Mesenchymal stem cell (in vitro differentiated cells and primary cell): Measurements from ENCODE around the gene CEBPE.
A peak's percentile ranks its signal among the peaks of the same experiment; 100 is the strongest.

Source experiments
- DNase-seq: peaks from one replicate; pipeline ENCODE4 v3.0.0-alpha.2; 2013
- H2AFZ ChIP-seq: one replicate; pipeline ENCODE4 v1.6.1; 2013; ENCODE audit warnings: low read depth, mild to moderate bottlenecking, control low read depth, inconsistent platforms, low read length, moderate library complexity
- H2AK5ac ChIP-seq: 2 replicates; pipeline ENCODE4 v1.6.1; 2013; ENCODE audit warnings: low read length, moderate library complexity, mild to moderate bottlenecking, inconsistent platforms; ENCODE audit not compliant: severe bottlenecking
- H2BK120ac ChIP-seq: one replicate; pipeline ENCODE4 v1.6.1; 2013; ENCODE audit warnings: low read depth, mild to moderate bottlenecking, inconsistent platforms, low read length, moderate library complexity
- H2BK12ac ChIP-seq, 2 experiments: one replicate each; pipeline ENCODE4 v1.6.1; 2013; ENCODE audit warnings: inconsistent platforms in 2 of 2, low read length in 2 of 2, mild to moderate bottlenecking in 2 of 2, moderate library complexity in 2 of 2, control low read depth in 1 of 2
- H2BK15ac ChIP-seq: one replicate; pipeline ENCODE4 v1.6.1; 2013; ENCODE audit warnings: mild to moderate bottlenecking, low read depth, inconsistent platforms; ENCODE audit not compliant: poor library complexity, severe bottlenecking
- H2BK5ac ChIP-seq: 2 replicates; pipeline ENCODE4 v1.6.1; 2013; ENCODE audit warnings: low read depth, mild to moderate bottlenecking, low read length, control low read depth, inconsistent platforms; ENCODE audit not compliant: poor library complexity, severe bottlenecking
- H3K14ac ChIP-seq, 2 experiments: one replicate each; pipeline ENCODE4 v1.6.1; 2013; ENCODE audit warnings: inconsistent platforms in 2 of 2, low read length in 2 of 2, control low read depth in 1 of 2, mild to moderate bottlenecking in 1 of 2, moderate library complexity in 1 of 2
- H3K18ac ChIP-seq, 2 experiments: one replicate each; pipeline ENCODE4 v1.6.1; 2013; ENCODE audit warnings: inconsistent platforms in 2 of 2, low read length in 2 of 2, control low read depth in 1 of 2, low read depth in 1 of 2, mild to moderate bottlenecking in 1 of 2
- H3K23ac ChIP-seq, 2 experiments: one replicate each; pipeline ENCODE4 v1.6.1; 2013; ENCODE audit warnings: inconsistent platforms in 2 of 2, low read length in 2 of 2, mild to moderate bottlenecking in 2 of 2, moderate library complexity in 2 of 2, control low read depth in 1 of 2
- H3K27ac ChIP-seq: 2 replicates; pipeline ENCODE4 v1.5.1; 2013; ENCODE audit warnings: mild to moderate bottlenecking, moderate library complexity, low read length, control low read depth, inconsistent platforms; ENCODE audit not compliant: poor library complexity, severe bottlenecking
- H3K27me3 ChIP-seq, 2 experiments: 2 replicates each; pipeline versions ENCODE4 v1.6.1 to v1.7.0; 2013; ENCODE audit warnings: low read length in 2 of 2, mild to moderate bottlenecking in 2 of 2, moderate library complexity in 2 of 2, control low read depth in 1 of 2, inconsistent platforms in 1 of 2; ENCODE audit not compliant: control insufficient read depth in 1 of 2, insufficient read depth in 1 of 2
- H3K36me3 ChIP-seq, 2 experiments: 2 replicates each; pipeline versions ENCODE4 v1.6.1 to v1.7.0; 2013; ENCODE audit warnings: low read length in 2 of 2, control low read depth in 1 of 2, inconsistent platforms in 1 of 2, low read depth in 1 of 2, mild to moderate bottlenecking in 1 of 2; ENCODE audit not compliant: insufficient read depth in 2 of 2, control insufficient read depth in 1 of 2
- H3K4ac ChIP-seq, 2 experiments: one replicate each; pipeline ENCODE4 v1.6.1; 2013; ENCODE audit warnings: inconsistent platforms in 2 of 2, low read length in 2 of 2, mild to moderate bottlenecking in 2 of 2, moderate library complexity in 2 of 2, control low read depth in 1 of 2, low read depth in 1 of 2
- H3K4me1 ChIP-seq: 2 replicates; pipeline ENCODE4 v1.6.1; 2013; ENCODE audit warnings: low read depth, low read length, control low read depth; ENCODE audit not compliant: control insufficient read depth, insufficient read depth
- H3K4me2 ChIP-seq: 2 replicates; pipeline ENCODE4 v1.6.1; 2013; ENCODE audit warnings: low read length, mild to moderate bottlenecking, inconsistent platforms; ENCODE audit not compliant: poor library complexity, severe bottlenecking
- H3K4me3 ChIP-seq, 2 experiments: 2 replicates each; pipeline versions ENCODE4 v1.5.1 to v1.7.0; 2013; ENCODE audit warnings: low read length in 2 of 2, mild to moderate bottlenecking in 2 of 2, control low read depth in 1 of 2, low read depth in 1 of 2; ENCODE audit not compliant: insufficient read depth in 1 of 2
- H3K79me1 ChIP-seq: replicated peaks from 2 replicates; pipeline ENCODE4 v1.6.1; 2013; ENCODE audit warnings: mild to moderate bottlenecking, control low read depth, low read length, inconsistent platforms; ENCODE audit not compliant: poor library complexity, severe bottlenecking
- H3K9ac ChIP-seq: 2 replicates; pipeline ENCODE4 v1.7.0; 2013; ENCODE audit warnings: mild to moderate bottlenecking, low read length, moderate library complexity
- H3K9me3 ChIP-seq: 2 replicates; pipeline ENCODE4 v1.7.0; 2013; ENCODE audit warnings: mild to moderate bottlenecking, low read length; ENCODE audit not compliant: control insufficient read depth
- H4K8ac ChIP-seq: one replicate; pipeline ENCODE4 v1.6.1; 2013; ENCODE audit warnings: inconsistent platforms, mild to moderate bottlenecking, low read length, moderate library complexity
- H4K91ac ChIP-seq: one replicate; pipeline ENCODE4 v1.6.1; 2013; ENCODE audit warnings: mild to moderate bottlenecking, low read length, inconsistent platforms
- WGBS: methylation state at CpG from one replicate; pipeline ENCODE4 v1.1.7; 2013; ENCODE audit warnings: mixed read lengths; 5-methylcytosine and 5-hydroxymethylcytosine counted together

Gene CEBPE

DNA sequence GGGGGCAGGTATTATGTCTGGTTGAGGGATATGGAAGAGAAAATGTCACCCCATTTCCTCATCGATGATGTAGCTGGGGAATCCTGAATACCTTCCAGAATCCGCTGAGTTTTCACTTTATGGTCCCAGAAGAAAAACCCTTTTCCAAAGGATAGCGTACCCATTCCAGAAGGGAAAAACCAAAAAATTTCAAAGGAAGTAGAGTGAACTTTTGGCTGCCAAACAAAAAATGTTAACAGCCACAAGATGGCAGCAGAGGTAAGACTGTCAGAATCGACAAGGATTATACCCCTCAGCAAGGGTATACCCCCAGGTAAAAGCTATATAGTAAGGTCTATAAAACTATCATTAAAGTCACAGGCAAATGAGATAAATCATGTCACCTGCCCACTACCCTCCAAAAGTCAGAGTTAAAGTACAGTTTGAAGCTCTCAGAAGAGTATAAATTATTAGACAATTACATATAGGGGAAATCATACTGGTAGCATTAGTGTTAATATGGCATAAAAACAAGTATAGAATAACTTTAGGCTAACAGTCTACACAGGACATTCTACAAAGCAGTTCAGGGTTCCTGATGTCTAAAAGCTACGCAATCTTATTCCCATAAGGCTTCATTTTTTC lies 42.2 kb downstream of the CEBPE start:
- 94% methylated on average over 4 of the region's 5 CpGs for WGBS
- H3K14ac ChIP-seq, result no peak overlapping the region

DNA sequence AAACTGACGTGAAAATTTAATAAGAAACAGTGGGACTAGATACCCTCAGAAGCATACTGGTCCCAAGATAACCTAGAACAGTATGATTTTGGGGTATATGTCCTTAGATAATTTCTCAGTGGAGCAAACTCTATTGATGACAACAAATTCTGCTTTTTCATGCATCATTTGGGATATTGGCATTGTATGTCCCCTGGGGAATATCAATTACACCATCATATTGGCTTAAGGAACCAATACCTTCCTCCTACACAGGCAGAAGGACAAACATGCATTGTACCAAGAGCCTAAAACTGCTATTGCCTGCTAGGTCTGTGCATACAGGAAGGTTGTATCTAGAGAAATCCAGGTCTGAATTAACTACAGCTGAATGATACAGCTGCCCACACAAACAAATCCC lies 44.1 kb downstream of the CEBPE start:
- Histone ChIP-seq H2BK12ac (no peak overlapping the region), H4K91ac (no peak overlapping the region), H3K9ac (peak overlapping the region; percentile 50), H3K4ac (no peak overlapping the region), H4K8ac (no peak overlapping the region), H3K27me3 (no peaks in the 10 kb centered on the region), H3K27ac (no peak overlapping the region), H3K4me1 (peaks cover 11% of the 10 kb centered on the region), H2BK15ac (no peak overlapping the region), H3K18ac (no peak overlapping the region), H2AK5ac (no peak overlapping the region), H3K79me1 (peaks cover 12% of the 10 kb centered on the region), H3K14ac (no peak overlapping the region), H2AFZ (no peak overlapping the region), H3K36me3 (peaks cover 21 to 78% of the 10 kb centered on the region in 2 experiments), H3K4me2 (no peak overlapping the region), H2BK5ac (no peak overlapping the region), H2BK120ac (no peak overlapping the region), H3K9me3 (no peaks in the 10 kb centered on the region), H3K4me3 (no peak overlapping the region), H3K23ac (no peak overlapping the region)
- 100% methylated on average over 1 of the region's 1 CpG for WGBS
- DNase-seq, result no peak

More for the DNA sequence above, 42.2 kb downstream of the CEBPE start:
- Histone ChIP-seq H3K9ac (peak overlapping the region; percentile 87), H4K8ac (no peak overlapping the region), H3K79me1 (peaks cover 12% of the 10 kb centered on the region), H3K27ac (no peak overlapping the region), H3K36me3 (peaks cover 26 to 94% of the 10 kb centered on the region in 2 experiments), H3K4me3 (no peak overlapping the region), H3K4me2 (no peak overlapping the region), H2AFZ (no peak overlapping the region), H2AK5ac (no peak overlapping the region), H3K23ac (no peak overlapping the region), H4K91ac (no peak overlapping the region), H3K4me1 (peaks cover 10% of the 10 kb centered on the region), H3K4ac (no peak overlapping the region), H3K18ac (no peak overlapping the region), H2BK15ac (no peak overlapping the region), H2BK120ac (peak overlapping the region; percentile 64), H2BK5ac (no peak overlapping the region), H3K9me3 (no peaks in the 10 kb centered on the region), H2BK12ac (no peak overlapping the region), H3K27me3 (no peaks in the 10 kb centered on the region)
- peak; percentile 58 for DNase-seq

DNA sequence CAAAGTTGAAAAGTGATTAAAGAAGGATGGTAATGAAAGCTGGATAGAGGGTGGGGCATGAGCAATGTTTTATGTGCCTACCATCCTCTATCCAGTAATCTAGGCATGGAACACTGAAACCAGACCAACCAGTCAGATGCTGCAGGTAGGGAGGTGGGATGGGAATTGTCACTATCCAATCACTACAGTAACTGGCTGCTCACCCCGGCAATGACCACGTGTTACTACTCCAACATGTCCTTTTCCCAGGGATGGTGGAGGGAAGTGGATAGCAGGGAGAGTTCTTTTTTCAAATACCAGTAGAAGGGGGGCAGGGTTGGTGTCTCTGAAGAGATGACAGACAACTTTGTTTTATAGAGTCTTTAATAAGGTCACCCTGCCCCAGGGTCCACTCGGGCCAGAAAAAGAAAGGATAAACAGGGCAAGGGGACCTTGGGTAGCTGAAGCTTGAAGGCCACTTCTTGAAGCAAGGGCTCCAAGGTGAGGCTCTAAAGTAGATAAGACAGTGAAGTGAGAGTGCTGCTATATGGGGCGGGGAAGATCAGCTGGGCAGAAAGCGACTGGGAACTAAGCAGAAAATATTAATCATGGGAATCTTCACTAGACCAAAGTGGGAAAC lies 47.0 kb downstream of the CEBPE start:
- peak overlapping the region; percentile 99 for H3K9ac ChIP-seq
- H3K79me1 ChIP-seq, result peaks cover 12% of the 10 kb centered on the region
- peak overlapping the region in 1 of 2 experiments; percentile 54 for H3K4ac ChIP-seq
- no peak overlapping the region for H3K23ac ChIP-seq
- no peak for DNase-seq
- H2AK5ac ChIP-seq, result peak overlapping the region; percentile 79
- H2BK12ac ChIP-seq, result peak overlapping the region in 1 of 2 experiments; percentile 70
- no peak overlapping the region for H3K4me2 ChIP-seq
- H4K8ac ChIP-seq, result no peak overlapping the region
- peak overlapping the region in 1 of 2 experiments; percentile 96 for H3K18ac ChIP-seq
- no peak overlapping the region for H3K14ac ChIP-seq
- H2AFZ ChIP-seq, result no peak overlapping the region
- H3K36me3 ChIP-seq, result peaks cover 35 to 79% of the 10 kb centered on the region in 2 experiments
- H3K9me3 ChIP-seq, result no peaks in the 10 kb centered on the region
- no peak overlapping the region for H4K91ac ChIP-seq
- peak overlapping the region; percentile 8 for H2BK15ac ChIP-seq
- H2BK5ac ChIP-seq, result no peak overlapping the region
- H2BK120ac ChIP-seq, result no peak overlapping the region
- peak overlapping the region in 1 of 2 experiments; percentile 97 for H3K4me3 ChIP-seq
- H3K27ac ChIP-seq, result peak overlapping the region; percentile 63
- no peaks in the 10 kb centered on the region for H3K27me3 ChIP-seq
- whole genome bisulfite sequencing, result 75% methylated on average over 3 of the region's 5 CpGs
- peaks cover 22% of the 10 kb centered on the region for H3K4me1 ChIP-seq

DNA sequence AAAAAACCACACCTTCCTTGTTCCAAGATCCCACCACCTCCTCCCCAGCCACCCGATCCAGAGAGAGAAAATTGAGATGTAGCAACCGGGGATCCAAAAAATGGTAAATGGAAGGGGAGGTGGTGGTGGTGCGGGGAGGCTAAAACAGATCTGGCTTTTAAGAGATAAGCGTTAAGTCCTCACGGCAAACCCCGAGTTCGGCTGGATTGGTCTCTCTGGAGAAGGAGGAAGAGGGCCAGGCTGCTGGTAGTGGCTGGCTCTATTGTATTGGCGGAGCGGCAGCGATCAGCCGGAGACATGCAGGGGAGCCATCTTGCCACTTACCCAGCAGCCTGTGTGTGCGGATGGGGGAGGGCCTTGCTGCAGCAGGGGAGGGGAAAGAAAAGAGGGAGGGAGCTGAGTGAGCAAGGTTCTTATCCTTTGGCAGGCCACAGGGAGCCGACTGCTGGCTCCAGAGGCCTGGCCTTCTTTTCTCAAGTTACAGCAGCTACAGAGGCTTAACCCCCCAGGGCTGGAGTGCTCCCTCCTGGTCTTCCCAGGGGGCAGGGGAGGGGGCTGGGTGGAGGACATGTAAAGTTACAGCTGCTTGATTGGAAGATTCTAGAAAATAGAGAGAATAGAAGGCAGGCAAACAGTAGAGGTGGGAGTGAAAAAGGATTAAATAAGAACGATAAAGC lies 47.7 kb downstream of the CEBPE start:
- Histone ChIP-seq H3K79me1 (peaks cover 9% of the 10 kb centered on the region), H3K4ac (peak overlapping the region; percentile 48 to 93), H3K18ac (peak overlapping the region; percentile 72 to 94), H2BK120ac (peak overlapping the region; percentile 7), H2AFZ (no peak overlapping the region), H3K14ac (peak overlapping the region in 1 of 2 experiments; percentile 22), H3K4me2 (peak overlapping the region; percentile 95), H2BK12ac (no peak overlapping the region), H3K36me3 (peaks cover 41 to 78% of the 10 kb centered on the region in 2 experiments), H2AK5ac (peak overlapping the region; percentile 75), H4K8ac (peak overlapping the region; percentile 72), H3K27me3 (no peaks in the 10 kb centered on the region), H2BK15ac (no peak overlapping the region), H3K9ac (peak overlapping the region; percentile 99), H3K4me1 (peaks cover 23% of the 10 kb centered on the region), H2BK5ac (peak overlapping the region; percentile 85), H3K27ac (peak overlapping the region; percentile 87), H3K4me3 (peak overlapping the region; percentile 70 to 97), H3K9me3 (no peaks in the 10 kb centered on the region), H3K23ac (no peak overlapping the region), H4K91ac (no peak overlapping the region)
- peak; percentile 94 for DNase-seq
- WGBS, result 5% methylated on average over 14 of the region's 14 CpGs
